GM19035 (cell line): ENCODE results near the gene BRCA1.

Source experiments
- ATAC-seq: cut with Tn5 transposase; IDR thresholded peaks from one replicate; pipeline ENCODE4 v1.9.1; 2021; ENCODE audit not compliant: unreplicated experiment

The BRCA1 gene

DNA sequence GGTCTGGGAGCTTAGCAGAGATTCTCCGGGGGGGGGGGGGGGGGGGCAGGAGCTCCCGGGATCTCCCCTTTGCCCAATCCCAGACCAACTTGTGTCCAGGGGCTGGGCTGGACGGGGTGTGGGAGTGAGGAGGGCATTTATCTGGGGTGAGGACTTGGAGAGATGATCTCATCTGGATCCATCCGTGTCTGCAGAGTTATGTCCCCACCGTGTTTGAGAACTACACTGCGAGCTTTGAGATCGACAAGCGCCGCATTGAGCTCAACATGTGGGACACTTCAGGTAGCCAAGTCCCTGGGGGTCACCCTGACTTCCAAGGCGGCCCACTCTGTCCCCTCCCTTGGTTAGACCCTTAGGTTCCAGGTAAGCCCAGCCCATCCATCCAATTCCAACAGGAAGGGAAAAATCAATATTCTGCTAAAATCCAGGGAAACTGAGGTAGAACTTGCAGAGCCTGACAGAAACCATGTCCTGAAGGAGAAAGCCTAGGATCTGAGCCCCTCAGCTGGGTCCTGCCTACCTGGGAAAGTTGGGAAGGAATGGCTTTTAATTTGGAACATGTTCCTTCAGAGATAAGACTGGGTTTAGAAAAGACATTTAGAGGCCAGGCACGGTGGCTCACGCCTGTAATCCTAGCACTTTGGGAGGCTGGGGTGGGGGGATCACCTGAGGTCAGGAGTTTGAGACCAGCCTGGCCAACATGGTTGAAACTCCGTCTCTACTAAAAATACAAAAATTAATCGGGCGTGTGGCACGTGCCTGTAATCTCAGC is 99.2 kb downstream of the BRCA1 start:
- no peak for ATAC-seq

DNA sequence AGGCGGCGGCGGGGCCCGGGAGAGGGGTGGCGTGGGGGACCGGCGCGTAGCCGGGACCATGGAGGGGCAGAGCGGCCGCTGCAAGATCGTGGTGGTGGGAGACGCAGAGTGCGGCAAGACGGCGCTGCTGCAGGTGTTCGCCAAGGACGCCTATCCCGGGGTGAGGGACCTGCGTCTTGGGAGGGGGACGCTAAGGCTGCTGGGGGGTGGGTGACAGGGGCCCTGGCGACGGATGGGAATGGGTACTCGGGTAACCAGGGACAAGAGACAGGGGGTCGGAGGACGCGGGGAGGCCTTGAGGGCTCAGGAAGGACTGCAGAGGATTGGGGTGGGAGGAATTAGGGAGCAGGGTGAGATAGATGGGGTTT is 99.9 kb downstream of the BRCA1 start:
- no peak for ATAC-seq

DNA sequence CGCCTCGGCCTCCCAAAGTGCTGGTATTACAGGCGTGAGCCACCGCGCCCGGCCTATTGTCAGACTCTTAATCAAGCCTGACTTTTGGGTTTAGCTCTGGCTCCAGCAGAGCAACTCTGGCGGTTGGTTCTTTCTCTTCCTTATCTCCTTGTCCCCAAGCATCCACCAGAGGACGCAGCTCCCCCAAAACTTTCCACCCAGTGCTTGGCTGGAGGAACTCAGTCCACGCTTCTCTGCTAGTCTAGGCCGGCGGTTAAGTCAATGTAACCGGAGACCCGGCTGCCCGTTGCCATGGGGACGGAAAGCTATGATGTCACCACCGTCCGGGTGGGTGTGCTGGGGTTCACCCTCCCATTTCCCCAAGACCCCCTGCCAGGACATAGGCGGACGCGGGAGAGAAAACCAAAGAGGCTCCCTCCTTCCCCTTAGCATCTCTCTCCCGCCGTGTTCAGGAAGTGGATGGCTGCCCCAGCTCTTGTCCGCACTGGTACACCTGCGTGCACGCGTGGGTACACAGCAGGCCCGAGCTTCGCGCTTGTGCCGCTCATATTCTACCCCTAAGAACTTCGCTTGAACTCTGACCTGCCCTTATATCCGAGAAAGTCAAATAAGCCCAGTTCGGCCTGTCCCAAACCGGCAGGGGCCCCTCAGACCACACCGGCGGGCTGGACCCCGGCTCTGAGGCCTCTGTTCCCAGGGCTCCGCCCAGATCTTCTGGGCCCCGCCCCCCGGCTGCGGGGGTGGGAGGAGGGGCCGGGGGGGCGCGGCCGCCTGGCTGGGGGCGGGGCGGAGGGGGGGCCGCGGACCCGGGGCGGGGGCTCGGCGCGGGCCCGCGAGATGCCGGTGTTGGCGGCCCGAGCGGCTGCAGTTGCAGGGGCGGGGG is 100.5 kb downstream of the BRCA1 start, which contains the start of gene RND2:
RND2 (plus strand) TSS at position 825 of the 883 bp plus-strand sequence. CDS start 117 bp downstream, outside the sequence.
- no peak for ATAC-seq

DNA sequence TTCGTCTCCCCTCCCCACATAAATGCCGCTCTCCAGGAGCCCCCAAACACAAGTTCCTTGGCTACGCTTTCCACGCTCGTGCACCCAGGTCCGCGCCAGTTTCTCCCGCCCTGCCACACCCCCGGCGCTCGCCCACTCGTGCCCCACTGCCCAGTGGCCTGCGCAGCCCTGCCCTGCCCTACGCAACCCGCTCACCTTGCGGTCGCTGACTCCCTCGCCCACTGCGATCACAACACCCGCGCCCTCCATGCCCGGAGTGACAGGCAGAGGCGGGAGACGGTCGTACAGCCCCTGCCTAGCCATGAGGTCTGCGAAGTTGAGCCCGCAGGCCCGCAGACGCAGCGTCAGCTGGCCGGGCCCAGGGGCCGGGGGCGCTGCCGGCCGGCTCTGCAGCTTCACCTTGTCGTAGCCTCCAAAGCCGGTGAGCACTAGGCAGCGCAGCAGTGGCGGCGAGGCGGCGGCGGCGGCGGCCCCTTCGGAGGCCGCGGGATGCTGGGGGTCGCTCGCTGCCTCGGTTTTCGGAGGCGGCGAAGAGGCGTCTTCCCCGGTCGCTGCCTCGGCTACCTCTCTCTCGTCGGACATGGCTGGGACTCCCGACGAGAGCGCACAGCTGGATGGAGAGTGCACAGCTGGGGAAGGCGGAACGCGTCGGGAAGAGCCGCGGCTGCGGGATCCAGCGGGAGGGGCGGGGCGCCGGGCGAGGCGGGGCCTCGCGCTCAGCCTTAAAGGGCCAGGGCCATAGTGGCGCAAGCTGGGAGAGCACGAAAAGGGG is 103.2 kb downstream of the BRCA1 start, which contains the start of gene VAT1:
VAT1 (minus strand) TSS at position 645 of the 772 bp plus-strand sequence; CDS start at position 582, 63 bp downstream.
- no peak for ATAC-seq

DNA sequence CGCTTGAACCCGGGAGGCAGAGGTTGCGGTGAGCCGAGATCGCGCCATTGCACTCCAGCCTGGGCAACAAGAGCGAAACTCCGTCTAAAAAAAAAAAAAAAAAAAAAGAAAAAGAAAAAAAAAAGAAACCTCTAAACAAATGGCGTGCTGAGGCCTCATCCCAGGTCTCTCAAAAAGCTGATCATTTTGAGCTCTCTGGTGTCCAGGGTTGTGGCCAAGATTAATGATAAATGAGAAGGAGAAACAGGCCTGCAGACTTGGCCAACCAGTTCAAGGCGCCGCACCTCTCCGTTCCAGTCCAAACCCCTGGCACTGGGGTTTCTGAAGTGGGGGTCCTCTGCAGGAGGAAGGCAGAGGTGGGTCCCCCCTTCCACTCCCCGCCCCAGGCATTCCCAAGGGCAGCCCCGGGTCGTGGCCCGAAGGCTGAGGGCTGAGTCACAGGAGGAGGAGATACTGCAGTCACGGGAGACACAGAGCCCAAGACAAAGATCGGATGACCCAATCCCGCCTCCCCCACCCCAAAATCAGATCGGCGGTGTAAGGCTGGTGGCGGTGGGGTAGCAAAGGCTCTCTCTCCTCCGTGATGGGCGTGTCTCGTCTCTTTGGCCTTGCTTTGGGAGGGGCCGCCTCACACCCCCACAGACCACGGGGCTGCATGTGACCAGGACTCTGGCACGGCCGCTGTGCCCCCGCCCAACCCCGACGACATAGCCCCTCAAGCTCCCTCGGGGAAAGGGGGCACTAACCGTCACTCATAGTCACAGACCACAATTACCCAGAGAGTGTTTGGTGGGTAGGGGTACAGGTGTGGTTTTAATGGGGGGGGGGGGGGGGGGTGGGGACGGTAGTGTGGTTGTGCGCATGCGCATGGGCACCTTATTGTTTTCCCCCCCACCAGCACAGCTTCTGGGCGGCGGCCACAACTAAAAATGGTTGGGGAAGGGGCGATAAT is 104.1 kb downstream of the BRCA1 start:
- no peak for ATAC-seq

DNA sequence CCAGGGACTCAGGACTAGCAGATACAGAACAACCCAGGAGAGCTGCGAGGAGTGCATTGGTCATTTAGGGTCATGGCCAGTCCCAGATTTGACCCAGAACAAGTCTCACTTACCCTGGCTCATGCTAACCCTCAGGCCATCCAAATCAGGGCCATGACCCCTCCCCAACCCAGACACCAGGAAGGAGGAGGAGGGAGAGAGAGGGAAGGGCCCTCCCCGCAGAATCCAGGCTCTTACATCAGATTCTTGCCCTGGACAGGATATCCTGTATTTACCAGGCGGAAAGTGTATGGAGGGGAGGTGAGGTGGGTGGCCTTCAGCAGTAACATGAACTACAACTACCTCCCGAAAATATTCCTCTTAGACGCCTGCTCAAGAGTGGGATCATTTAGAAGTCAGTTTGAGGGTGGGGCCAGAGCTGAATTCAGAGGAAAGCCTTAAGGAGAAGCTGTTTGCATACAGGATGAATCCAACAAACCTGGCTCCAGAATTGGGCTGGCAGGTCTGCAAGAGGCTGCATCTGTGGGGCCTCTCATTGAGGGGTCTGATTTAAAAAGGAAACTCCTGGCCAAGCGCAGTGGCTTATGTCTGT is 105.0 kb downstream of the BRCA1 start:
- ATAC-seq = no peak

DNA sequence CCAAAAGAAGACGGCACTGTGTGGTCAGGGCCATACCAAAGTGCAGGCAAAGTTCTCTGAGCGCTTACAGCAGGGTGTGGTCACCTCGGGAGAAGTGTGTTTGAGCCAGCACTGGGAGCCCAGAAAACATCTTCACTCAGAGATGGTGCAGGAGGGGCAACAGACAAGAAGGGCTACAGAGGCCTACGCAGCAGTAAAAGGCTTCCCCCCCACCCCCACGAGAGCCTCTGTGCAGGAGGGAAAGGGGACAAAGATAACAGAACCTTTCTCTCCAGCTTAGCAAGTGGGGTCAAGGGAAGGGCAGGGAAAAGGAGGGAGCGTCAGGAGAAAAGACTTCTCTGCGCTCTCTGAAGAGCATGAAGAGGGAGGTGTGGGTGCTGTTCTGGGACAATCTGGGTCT is 105.7 kb downstream of the BRCA1 start:
- ATAC-seq = no peak

DNA sequence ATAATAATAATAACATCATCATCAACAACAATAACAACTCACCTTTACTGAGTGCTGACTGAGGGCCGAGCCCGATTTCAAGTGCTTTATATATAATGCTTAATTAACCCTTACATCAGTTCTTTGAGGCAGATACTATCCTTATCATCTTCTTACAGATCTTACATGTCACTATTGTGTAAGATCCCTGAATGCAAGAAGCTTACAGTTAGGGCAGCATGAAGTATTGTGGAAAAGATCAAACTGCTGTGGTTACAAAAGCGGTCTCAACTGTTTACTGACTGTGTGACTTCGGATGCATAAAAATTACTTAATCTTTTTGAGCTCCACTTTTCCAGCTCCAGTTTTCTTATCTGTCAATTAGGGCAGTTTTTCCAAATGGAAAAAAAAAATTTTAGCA is 106.2 kb downstream of the BRCA1 start:
- no peak for ATAC-seq

DNA sequence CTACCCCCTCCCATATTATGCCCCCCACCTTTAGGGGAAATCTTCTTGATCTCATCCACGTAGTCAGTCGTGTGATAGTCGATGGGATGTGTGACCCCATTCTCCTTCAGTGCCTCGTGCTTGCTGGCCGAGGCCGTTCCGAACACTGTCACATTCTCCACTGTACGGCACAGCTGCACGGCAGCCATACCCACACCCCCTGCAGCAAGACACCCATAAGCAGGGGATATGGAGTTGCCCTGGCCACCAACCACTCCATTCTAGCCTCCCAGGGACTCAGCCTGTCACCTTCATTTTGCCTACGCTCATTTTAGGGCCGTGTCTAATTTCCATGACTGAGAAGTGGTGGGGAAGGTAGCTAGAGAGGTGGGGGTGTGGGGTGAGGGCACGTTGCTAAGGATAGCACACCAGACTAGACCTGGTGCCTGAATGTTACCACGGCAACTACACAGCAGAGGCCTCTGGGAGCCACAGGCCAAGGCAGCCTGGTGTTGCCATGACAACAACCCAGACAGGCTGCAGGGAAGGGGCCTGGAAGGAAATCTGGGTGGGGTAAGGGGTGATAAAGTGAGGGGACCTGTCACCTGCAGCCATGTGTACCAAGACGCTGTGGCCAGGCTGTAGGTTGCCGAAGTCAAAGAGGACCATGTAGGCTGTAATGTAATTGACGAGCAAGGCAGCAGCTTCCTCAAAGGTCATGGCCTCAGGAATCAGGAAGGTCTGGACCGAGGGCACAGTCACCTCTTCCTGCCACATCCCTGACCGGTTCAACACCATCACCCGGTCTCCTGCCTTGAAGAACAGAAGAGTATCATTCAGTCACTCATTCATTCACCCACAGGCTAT is 106.9 kb downstream of the BRCA1 start:
- no peak for ATAC-seq

DNA sequence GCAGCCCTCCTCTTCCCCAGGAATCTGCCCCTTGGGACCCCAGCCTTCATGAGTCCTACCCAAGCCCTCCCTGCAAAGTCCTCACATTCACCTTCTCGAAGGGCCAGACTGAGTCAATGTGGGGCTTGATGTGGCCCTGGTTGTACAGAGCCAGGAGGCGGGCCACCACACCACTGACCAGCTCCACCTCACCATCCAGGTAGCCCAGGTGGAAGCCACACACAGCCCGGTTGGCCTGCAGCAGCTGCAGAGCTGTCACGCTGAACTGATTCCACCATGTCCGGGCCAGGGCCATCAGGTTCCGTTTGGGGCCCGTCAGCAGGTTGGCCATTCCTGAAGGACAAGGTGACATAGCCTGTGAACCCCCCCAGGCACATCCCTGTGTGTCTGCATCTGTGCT is 108.9 kb downstream of the BRCA1 start:
- no peak for ATAC-seq

DNA sequence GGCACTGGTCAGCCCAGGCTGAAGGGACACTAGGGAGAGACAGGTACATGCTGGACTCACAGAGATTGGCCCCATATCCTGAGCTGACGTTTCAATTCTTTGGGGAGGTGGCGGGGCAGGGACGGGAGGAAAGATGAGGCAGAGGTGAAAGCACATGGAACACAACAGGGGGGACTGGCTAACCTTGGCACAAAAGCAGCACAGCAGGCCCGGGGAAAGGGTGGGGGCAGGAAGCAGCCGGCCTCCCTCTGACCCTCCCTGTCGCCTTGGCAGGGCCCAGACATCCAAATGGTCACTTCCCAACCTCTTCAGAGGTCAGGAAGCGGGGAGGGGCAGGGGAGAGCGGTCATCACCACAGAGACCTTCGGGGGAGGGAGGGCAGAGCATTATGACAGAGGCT is 109.6 kb downstream of the BRCA1 start:
- no peak for ATAC-seq

DNA sequence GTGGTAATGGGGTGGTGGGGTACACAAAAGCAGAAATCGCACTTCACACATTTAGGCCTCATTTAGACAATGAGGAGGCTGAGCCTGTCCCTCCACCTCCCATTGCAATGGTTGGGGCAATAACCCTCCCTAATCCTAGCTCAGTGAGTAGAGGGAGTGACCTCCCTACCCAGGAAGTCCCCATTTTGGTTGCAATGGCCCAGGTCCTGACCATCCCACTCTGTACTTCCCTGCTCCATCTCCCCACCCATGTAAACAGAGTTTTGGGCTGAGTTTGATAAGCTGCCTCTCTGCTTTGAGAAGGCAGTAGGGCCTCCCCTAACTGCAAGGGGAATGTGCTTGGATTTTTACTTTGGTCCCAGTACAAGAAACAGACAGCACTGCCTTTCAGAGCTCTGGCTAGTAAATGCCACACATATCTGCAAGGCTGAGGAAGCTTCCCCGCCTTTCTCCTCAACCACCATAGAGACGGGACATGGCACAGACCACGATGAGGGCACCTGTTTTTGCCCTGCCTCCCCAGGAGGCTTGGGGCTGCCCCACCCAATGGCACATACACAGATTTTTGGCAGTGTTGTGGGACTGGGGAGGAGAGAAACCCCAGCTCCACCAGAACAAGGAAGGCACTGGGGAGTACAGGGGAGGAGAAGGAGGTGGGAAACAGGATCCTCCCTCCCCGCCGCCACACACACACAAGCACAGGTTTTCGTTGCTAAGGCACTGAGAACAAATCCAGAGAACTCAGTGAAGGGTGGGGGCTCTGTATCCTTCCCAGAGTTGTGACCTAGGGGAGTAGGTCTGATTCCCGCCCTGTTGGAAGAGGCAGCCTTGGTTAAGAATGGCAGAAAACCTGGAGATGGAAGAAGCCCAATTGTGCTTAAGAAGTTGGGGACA is 110.3 kb downstream of the BRCA1 start:
- no peak for ATAC-seq

DNA sequence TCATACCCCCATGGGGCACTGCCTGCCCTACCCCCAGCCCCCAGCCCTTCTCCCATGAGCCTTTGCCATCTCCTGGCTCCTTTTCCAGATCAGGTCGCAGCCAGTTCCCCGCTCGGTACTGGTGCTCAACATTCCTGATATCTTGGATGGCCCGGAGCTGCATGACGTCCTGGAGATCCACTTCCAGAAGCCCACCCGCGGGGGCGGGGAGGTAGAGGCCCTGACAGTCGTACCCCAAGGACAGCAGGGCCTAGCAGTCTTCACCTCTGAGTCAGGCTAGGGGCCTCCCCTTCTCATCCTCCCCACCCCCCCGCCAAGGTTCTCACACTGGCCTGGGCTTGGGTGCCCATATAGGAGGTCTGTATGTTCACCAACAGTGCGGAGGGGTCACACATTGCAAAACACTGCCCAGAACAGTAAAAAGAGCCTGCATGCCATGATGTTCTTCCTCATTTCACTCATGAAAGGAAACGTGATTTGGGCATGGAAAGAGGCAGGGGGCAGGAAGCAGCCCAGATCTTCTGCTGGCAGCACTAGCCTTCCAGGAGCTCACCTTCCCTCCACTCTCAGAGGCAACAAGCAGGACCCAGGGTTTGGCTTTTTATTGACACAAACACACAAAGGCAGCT is 111.0 kb downstream of the BRCA1 start:
- no peak for ATAC-seq

DNA sequence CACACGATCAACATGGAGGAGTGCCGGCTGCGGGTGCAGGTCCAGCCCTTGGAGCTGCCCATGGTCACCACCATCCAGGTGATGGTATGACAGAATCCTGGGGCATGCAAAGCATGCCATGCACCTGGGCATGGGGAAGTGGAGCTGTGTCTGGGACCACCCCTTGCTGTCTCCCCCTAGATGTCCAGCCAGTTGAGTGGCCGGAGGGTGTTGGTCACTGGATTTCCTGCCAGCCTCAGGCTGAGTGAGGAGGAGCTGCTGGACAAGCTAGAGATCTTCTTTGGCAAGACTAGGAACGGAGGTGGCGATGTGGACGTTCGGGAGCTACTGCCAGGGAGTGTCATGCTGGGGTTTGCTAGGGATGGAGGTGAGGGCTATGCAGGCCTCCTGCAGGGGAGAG is 111.9 kb downstream of the BRCA1 start:
- ATAC-seq = no peak

DNA sequence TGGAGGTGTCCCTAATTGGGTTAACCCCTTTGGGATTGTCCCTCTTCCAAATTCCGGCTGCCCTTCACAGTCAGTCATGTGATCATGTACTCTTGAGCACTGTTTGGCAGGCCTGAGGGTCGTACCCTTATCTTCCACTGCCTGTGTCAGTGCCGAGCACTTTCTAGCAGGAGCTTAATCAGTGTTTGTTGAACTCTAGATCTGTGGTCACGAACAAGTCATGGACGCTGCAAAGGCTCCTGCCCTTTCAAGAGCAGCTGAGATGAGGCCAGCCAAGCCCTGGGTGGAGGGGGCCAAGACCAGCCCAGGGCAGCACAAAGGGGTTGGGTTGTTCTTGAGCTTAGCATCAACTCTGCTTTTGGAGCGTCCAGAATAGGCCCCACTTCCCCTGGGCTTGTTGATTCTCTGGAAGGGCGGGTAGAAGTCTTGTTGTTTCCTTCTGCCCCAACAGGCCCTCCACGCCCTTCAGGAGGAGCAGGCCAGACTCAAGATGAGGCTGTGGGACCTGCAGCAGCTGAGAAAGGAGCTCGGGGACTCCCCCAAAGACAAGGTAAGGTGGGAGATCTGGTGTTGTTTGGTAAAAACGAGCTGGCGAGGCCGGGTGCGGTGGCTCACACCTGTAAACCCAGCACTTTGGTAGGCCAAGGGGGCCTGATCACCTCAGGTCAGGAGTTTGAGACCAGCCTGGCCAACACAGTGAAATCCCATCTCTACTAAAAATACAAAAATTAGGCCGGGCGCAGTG is 113.3 kb downstream of the BRCA1 start:
- no peak for ATAC-seq

DNA sequence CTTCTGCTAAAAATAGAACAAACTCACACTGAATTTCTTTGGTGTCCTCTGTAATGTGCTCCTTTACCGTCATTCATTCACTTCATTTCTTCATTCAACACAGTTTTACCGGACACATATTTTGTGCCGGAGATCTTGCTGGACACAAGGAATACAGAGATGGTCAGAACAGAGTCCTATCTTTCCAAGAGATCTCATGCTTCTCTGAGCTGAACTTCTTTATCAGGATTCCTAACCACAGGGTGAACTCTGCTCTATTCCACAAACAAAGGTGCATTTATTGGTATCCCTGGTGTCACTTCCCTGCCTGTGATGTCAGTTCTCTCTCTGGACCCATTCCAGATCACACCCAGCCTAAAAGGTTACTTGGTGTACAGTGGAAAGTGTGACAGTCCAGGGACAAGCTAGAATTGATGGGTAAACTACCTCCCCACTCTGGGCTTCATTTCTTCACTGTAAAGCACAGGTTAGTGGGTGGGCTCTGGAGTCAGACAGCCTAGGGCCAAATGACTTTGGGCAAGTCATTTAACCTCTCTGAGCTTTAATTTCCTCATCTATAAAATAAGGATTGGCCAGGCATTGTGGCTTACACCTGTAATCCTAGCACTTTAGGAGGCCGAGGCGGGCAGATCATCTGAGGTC is 114.4 kb downstream of the BRCA1 start:
- ATAC-seq = no peak
